OCI-LY1 (cell line): ENCODE data around the gene L3MBTL2.

Experiments used
- H2AFZ ChIP-seq: fragments of 200-600 bp; sonication (generic), shearing (Covaris generic); 2 replicates; pipeline ENCODE4 v1.6.0; 2014; ENCODE audit warnings: antibody characterized with exemption, mild to moderate bottlenecking, low read length
- H3F3A ChIP-seq: fragments of 200-600 bp; sonication (generic), shearing (Covaris generic); 2 replicates; pipeline ENCODE4 v1.6.0; 2014; ENCODE audit warnings: mild to moderate bottlenecking, antibody characterized with exemption, low read length, moderate library complexity; ENCODE audit not compliant: insufficient read depth
- H3K27ac ChIP-seq: fragments of 200-600 bp; sonication (generic); 2 replicates; pipeline ENCODE4 v1.5.1; 2014; ENCODE audit warnings: low read length, mixed run types, mild to moderate bottlenecking, low read depth; ENCODE audit not compliant: poor library complexity, severe bottlenecking
- H3K27me3 ChIP-seq: fragments of 200-600 bp; sonication (generic); 2 replicates; pipeline ENCODE4 v1.6.0; 2014; ENCODE audit warnings: antibody characterized with exemption, mild to moderate bottlenecking, low read length, moderate library complexity; ENCODE audit not compliant: insufficient read depth
- H3K36me3 ChIP-seq: fragments of 200-600 bp; sonication (generic); 2 replicates; pipeline ENCODE4 v1.6.1; 2014; ENCODE audit warnings: mild to moderate bottlenecking, antibody characterized with exemption, low read length, moderate library complexity, mixed read lengths; ENCODE audit not compliant: insufficient read depth
- H3K4me1 ChIP-seq: fragments of 200-600 bp; sonication (generic); 2 replicates; pipeline ENCODE4 v1.5.1; 2014; ENCODE audit warnings: mild to moderate bottlenecking, low read length, moderate library complexity; ENCODE audit not compliant: insufficient read depth, severe bottlenecking
- H3K4me2 ChIP-seq: fragments of 200-600 bp; sonication (generic), shearing (Covaris generic); 2 replicates; pipeline ENCODE4 v1.6.1; 2014; ENCODE audit warnings: low read length
- H3K4me3 ChIP-seq: fragments of 200-600 bp; sonication (generic); 2 replicates; pipeline ENCODE4 v1.5.1; 2014; ENCODE audit warnings: low read length, low read depth, mild to moderate bottlenecking, mixed read lengths; ENCODE audit not compliant: poor library complexity, severe bottlenecking
- H3K79me2 ChIP-seq: fragments of 200-600 bp; shearing (Covaris generic); 2 replicates; pipeline ENCODE4 v1.6.1; 2016; ENCODE audit warnings: mixed run types, low read length, mixed read lengths; ENCODE audit not compliant: insufficient read depth
- H3K9ac ChIP-seq: fragments of 200-600 bp; sonication (generic), shearing (Covaris generic); 2 replicates; pipeline ENCODE4 v1.6.1; 2014; ENCODE audit warnings: mild to moderate bottlenecking, low read length, mixed read lengths
- H3K9me2 ChIP-seq: fragments of 200-600 bp; sonication (generic), shearing (Covaris generic); 2 replicates; pipeline ENCODE4 v1.6.1; 2014; ENCODE audit warnings: low read depth, mild to moderate bottlenecking, low read length, mixed read lengths
- H3K9me3 ChIP-seq: fragments of 200-600 bp; shearing (Covaris generic); 2 replicates; pipeline ENCODE4 v1.6.1; 2014; ENCODE audit warnings: low read length, mixed read lengths
- H4K20me1 ChIP-seq: fragments of 200-600 bp; sonication (generic), shearing (Covaris generic); 2 replicates; pipeline ENCODE4 v1.6.0; 2016; ENCODE audit warnings: mild to moderate bottlenecking, low read length; ENCODE audit not compliant: insufficient read depth
- EZH2 ChIP-seq: fragments of 200-600 bp; sonication (generic), shearing (Covaris generic); IDR thresholded peaks from 2 replicates; pipeline ENCODE4 v1.8.0; 2017; ENCODE audit warnings: borderline replicate concordance, mixed run types, mild to moderate bottlenecking, antibody characterized with exemption, low read length, moderate library complexity, mixed read lengths
- TF ChIP-seq, protein P1 (sequence below): fragments of 200-600 bp; sonication (generic), shearing (Covaris generic); IDR thresholded peaks from 2 replicates; pipeline ENCODE4 v1.5.1; 2017; ENCODE audit warnings: mild to moderate bottlenecking, antibody characterized with exemption, low read length, moderate library complexity, mixed read lengths

The L3MBTL2 gene

DNA sequence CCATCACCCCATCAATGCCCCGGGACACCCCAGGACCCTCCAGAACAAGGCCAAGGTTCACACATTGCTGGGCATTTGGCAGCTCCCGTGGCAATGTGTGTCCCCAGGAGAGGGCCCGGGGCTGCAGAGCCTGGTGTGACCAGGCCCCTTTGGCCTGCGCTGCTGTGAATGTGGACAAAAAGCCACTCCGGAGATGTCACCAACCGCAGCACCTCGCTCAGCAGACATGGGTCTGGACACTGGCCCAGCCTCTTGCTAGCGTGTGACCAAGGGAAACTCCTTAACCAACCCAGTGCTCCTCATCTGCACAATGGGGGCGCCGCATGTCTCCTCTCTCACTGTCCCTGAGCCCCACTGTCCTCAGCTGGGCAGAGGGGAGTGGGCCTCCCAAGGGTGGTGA is 43.6 kb downstream of the L3MBTL2 start:
- Histone ChIP-seq H3K36me3 (peaks cover 79% of the 10 kb centered on the region), H3F3A (no peaks in the 10 kb centered on the region), H3K9me3 (no peaks in the 10 kb centered on the region), H2AFZ (no peak overlapping the region), H3K27ac (no peak overlapping the region), H3K27me3 (no peaks in the 10 kb centered on the region), H3K4me2 (no peak overlapping the region), H4K20me1 (no peaks in the 10 kb centered on the region), H3K9me2 (no peaks in the 10 kb centered on the region), H3K9ac (no peak overlapping the region), H3K4me3 (no peak overlapping the region), H3K79me2 (no peaks in the 10 kb centered on the region), H3K4me1 (no peaks in the 10 kb centered on the region)
- TF ChIP-seq, protein P1, sequence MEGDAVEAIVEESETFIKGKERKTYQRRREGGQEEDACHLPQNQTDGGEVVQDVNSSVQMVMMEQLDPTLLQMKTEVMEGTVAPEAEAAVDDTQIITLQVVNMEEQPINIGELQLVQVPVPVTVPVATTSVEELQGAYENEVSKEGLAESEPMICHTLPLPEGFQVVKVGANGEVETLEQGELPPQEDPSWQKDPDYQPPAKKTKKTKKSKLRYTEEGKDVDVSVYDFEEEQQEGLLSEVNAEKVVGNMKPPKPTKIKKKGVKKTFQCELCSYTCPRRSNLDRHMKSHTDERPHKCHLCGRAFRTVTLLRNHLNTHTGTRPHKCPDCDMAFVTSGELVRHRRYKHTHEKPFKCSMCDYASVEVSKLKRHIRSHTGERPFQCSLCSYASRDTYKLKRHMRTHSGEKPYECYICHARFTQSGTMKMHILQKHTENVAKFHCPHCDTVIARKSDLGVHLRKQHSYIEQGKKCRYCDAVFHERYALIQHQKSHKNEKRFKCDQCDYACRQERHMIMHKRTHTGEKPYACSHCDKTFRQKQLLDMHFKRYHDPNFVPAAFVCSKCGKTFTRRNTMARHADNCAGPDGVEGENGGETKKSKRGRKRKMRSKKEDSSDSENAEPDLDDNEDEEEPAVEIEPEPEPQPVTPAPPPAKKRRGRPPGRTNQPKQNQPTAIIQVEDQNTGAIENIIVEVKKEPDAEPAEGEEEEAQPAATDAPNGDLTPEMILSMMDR, result no peak
- no peak for TF ChIP-seq EZH2

GRCh38 chr22:41249442-41249841 is 44.3 kb downstream of the L3MBTL2 start:
- H4K20me1 ChIP-seq, result no peaks in the 10 kb centered on the region
- no peaks in the 10 kb centered on the region for H3F3A ChIP-seq
- no peaks in the 10 kb centered on the region for H3K27me3 ChIP-seq
- no peaks in the 10 kb centered on the region for H3K9me2 ChIP-seq
- no peak overlapping the region for H3K4me3 ChIP-seq
- H3K9me3 ChIP-seq, result no peaks in the 10 kb centered on the region
- no peak overlapping the region for H3K27ac ChIP-seq
- no peaks in the 10 kb centered on the region for H3K4me1 ChIP-seq
- H3K79me2 ChIP-seq, result no peaks in the 10 kb centered on the region
- TF ChIP-seq EZH2, result no peak
- TF ChIP-seq, protein P1, result no peak
- H3K36me3 ChIP-seq, result peaks cover 86% of the 10 kb centered on the region
- H3K9ac ChIP-seq, result no peak overlapping the region
- H2AFZ ChIP-seq, result no peak overlapping the region
- no peak overlapping the region for H3K4me2 ChIP-seq

GRCh38 chr22:41250127-41250526 is 45.0 kb downstream of the L3MBTL2 start:
- Histone ChIP-seq H3K9me2 (no peaks in the 10 kb centered on the region), H3K4me3 (no peak overlapping the region), H3F3A (no peaks in the 10 kb centered on the region), H3K4me2 (no peak overlapping the region), H3K27ac (no peak overlapping the region), H3K79me2 (no peaks in the 10 kb centered on the region), H2AFZ (no peak overlapping the region), H3K36me3 (peaks cover 90% of the 10 kb centered on the region), H3K27me3 (no peaks in the 10 kb centered on the region), H3K9ac (no peak overlapping the region), H3K9me3 (no peaks in the 10 kb centered on the region), H3K4me1 (no peaks in the 10 kb centered on the region), H4K20me1 (no peaks in the 10 kb centered on the region)
- TF ChIP-seq EZH2, result no peak
- TF ChIP-seq, protein P1, result no peak
